GM19372 (cell line): ENCODE measurements around the gene AQP2.
"Not testable (repeated sequence)": the region's sequence is repeated elsewhere in the genome, so short reads cannot be mapped to it uniquely, and the experiment has no call there.

Experiments
- ATAC-seq: cut with Tn5 transposase; IDR thresholded peaks from one replicate; pipeline ENCODE4 v1.9.1; 2021; ENCODE audit warnings: mild to moderate bottlenecking, low read depth, moderate library complexity; ENCODE audit not compliant: unreplicated experiment

The AQP2 gene

GRCh38 chr12:49982246-49983087, 31.9 kb downstream of the AQP2 start:
- ATAC-seq: no peak

- no peak for ATAC-seq
Measured at GRCh38 chr12:49983892-49984291, 33.4 kb downstream of the AQP2 start.

- no peak for ATAC-seq
Measured at GRCh38 chr12:49984476-49985359, 34.2 kb downstream of the AQP2 start.

- no peak for ATAC-seq
Measured at GRCh38 chr12:49985981-49986380, 35.4 kb downstream of the AQP2 start.

- ATAC-seq: not testable (repeated sequence)
Measured at GRCh38 chr12:49986476-49986875, 35.9 kb downstream of the AQP2 start.

GRCh38 chr12:49987625-49988303, 37.2 kb downstream of the AQP2 start:
- ATAC-seq: no peak

- not testable (repeated sequence) for ATAC-seq
Measured at GRCh38 chr12:49989400-49989799, 38.9 kb downstream of the AQP2 start.

- no peak for ATAC-seq
Measured at GRCh38 chr12:49990273-49990672, 39.7 kb downstream of the AQP2 start.

GRCh38 chr12:49998453-49998852, 47.9 kb downstream of the AQP2 start:
- no peak for ATAC-seq

GRCh38 chr12:50003595-50003994, 53.1 kb downstream of the AQP2 start:
- no peak for ATAC-seq

GRCh38 chr12:50004696-50005095, 54.2 kb downstream of the AQP2 start:
- ATAC-seq: no peak

GRCh38 chr12:50005175-50005574, 54.6 kb downstream of the AQP2 start:
- no peak for ATAC-seq

GRCh38 chr12:50006280-50006679, 55.7 kb downstream of the AQP2 start:
- no peak for ATAC-seq

GRCh38 chr12:50006754-50007442, 56.4 kb downstream of the AQP2 start:
- ATAC-seq: no peak
